ENCODE measurements around the gene NSD2. TPM values are rescaled to one million over a fixed set of nuclear protein-coding genes. Genes with fewer than 3 reads are reported as not detected.
A peak's percentile ranks its signal among the peaks of the same experiment; 100 is the strongest.
"Not testable (repeated sequence)": the region's sequence is repeated elsewhere in the genome, so short reads cannot be mapped to it uniquely, and the experiment has no call there.

Gene NSD2
- total RNA-seq, 1 experiment from 2014 or later: 69.0 TPM

DNA sequence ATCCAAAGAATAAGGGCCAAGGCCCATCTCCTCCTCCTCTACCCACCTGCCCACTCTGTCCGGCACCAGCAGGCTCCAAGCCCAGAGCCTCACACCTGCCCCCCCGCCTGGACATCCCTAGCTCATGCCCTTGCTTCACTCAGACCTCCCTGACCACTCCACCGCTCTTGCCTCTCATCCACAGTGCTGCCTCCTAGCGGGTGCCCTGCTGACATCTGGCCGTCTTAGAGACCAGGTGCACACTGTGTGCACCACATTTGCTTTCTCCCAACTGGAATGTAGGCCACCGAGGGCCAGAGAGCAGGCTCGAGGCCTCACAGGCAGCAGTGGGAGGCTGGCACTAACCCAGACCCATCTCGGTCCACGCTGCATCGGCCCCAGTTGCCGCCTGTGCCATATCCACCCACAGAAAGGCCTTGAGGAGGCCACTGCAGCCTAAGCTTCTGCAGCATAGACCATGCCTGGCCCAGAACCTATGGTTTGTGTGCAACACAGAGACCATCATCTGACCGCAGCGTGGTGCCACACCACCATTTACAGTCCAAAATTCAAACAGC, 28.8 kb upstream of the NSD2 start:
- no peak for DNase-seq
- H3K4me2 ChIP-seq (ENCODE audit: low read length): no peak overlapping the region
- no peak overlapping the region for H3K4me3 ChIP-seq (ENCODE audit: low read length)
- peaks cover 10% of the 10 kb centered on the region; the same call in 1 of the 2 replicates for H3K36me3 ChIP-seq (ENCODE audit: low read depth, low read length)
- ChIA-PET POLR2A (ENCODE audit: unreplicated experiment) (no interaction called here), CTCF (no interaction called here)
- H3K27ac ChIP-seq (ENCODE audit: low read length): no peak overlapping the region
- H3K9ac ChIP-seq (ENCODE audit: low read length): no peak overlapping the region
- no peaks in the 10 kb centered on the region for H3K9me3 ChIP-seq (ENCODE audit: low read length)
- 0 out of 2 replicates have a peak, but pooled peaks cover 4% of the 10 kb centered on the region for H3K4me1 ChIP-seq (ENCODE audit: insufficient read depth, low read length)
- H3K79me2 ChIP-seq (ENCODE audit: low read length): peaks cover 29% of the 10 kb centered on the region
- no peak overlapping the region for H2AFZ ChIP-seq (ENCODE audit: low read length)
- no peaks in the 10 kb centered on the region for H3K9me2 ChIP-seq (replicated peaks; ENCODE audit: low read length)
- H3F3A ChIP-seq (ENCODE audit: low read length, unreplicated experiment): no peaks in the 10 kb centered on the region
- no TSS peak for BruUV-seq (replicated peaks)
- H3K27me3 ChIP-seq (ENCODE audit: low read length): no peaks in the 10 kb centered on the region
- TF ChIP-seq, protein P1, sequence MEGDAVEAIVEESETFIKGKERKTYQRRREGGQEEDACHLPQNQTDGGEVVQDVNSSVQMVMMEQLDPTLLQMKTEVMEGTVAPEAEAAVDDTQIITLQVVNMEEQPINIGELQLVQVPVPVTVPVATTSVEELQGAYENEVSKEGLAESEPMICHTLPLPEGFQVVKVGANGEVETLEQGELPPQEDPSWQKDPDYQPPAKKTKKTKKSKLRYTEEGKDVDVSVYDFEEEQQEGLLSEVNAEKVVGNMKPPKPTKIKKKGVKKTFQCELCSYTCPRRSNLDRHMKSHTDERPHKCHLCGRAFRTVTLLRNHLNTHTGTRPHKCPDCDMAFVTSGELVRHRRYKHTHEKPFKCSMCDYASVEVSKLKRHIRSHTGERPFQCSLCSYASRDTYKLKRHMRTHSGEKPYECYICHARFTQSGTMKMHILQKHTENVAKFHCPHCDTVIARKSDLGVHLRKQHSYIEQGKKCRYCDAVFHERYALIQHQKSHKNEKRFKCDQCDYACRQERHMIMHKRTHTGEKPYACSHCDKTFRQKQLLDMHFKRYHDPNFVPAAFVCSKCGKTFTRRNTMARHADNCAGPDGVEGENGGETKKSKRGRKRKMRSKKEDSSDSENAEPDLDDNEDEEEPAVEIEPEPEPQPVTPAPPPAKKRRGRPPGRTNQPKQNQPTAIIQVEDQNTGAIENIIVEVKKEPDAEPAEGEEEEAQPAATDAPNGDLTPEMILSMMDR (conservative IDR thresholded peaks at IDR 0.05; ENCODE audit: low read depth, low read length): no peak
- TF ChIP-seq EZH2phosphoT487 (IDR thresholded peaks at IDR 0.05; ENCODE audit: borderline replicate concordance, low read length): no peak
- TF ChIP-seq EZH2 (IDR thresholded peaks at IDR 0.05; ENCODE audit: low read length, unreplicated experiment): no peak
- H4K20me1 ChIP-seq (ENCODE audit: low read length): 0 out of 2 replicates have a peak, but pooled peaks cover 6% of the 10 kb centered on the region
- ATAC-seq: no peak
- intact Hi-C loops (cut with micrococcal nuclease): no loop called here

DNA sequence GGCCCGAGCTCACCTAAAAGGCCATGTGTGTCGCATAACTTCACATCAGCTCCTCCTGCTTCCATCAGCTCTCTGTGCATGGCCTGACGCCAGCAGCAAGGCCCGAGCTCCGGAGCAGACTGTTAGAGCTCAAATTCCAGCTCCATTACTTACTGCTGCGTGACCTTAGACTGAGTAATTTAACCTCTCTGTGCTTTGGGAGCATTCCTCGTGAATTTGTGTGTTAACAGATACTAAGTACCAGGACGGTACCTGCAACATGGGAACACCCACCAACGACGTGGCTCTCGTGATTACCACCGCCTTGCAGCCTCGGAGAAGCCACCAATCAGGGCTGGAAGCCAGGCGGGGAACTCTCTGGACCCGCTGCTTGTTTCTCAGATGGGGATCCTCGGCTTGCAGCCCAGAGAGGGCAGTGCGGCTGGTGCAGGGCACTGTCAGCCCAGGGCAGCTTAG, 28.2 kb upstream of the NSD2 start:
- no TSS peak for BruUV-seq (replicated peaks)
- no peak overlapping the region for H2AFZ ChIP-seq (ENCODE audit: low read length)
- no peaks in the 10 kb centered on the region for H3F3A ChIP-seq (ENCODE audit: low read length, unreplicated experiment)
- peaks cover 10% of the 10 kb centered on the region; the same call in 1 of the 2 replicates for H3K36me3 ChIP-seq (ENCODE audit: low read depth, low read length)
- ATAC-seq (peak; percentile 77), DNase-seq (peak; percentile 47)
- no peaks in the 10 kb centered on the region for H3K9me2 ChIP-seq (replicated peaks; ENCODE audit: low read length)
- H3K27me3 ChIP-seq (ENCODE audit: low read length): no peaks in the 10 kb centered on the region
- H3K79me2 ChIP-seq (ENCODE audit: low read length): peaks cover 29% of the 10 kb centered on the region
- intact Hi-C loops (cut with micrococcal nuclease): no loop called here
- POLR2A ChIA-PET (ENCODE audit: unreplicated experiment): no interaction called here
- no peak overlapping the region for H3K9ac ChIP-seq (ENCODE audit: low read length)
- TF ChIP-seq EZH2phosphoT487 (IDR thresholded peaks at IDR 0.05; ENCODE audit: borderline replicate concordance, low read length) (no peak), EZH2 (IDR thresholded peaks at IDR 0.05; ENCODE audit: low read length, unreplicated experiment) (no peak)
- TF ChIP-seq, protein P1 (conservative IDR thresholded peaks at IDR 0.05; ENCODE audit: low read depth, low read length): no peak
- no peak overlapping the region for H3K4me3 ChIP-seq (ENCODE audit: low read length)
- CTCF ChIA-PET: no interaction called here
- H3K4me2 ChIP-seq (ENCODE audit: low read length): no peak overlapping the region
- H4K20me1 ChIP-seq (ENCODE audit: low read length): 0 out of 2 replicates have a peak, but pooled peaks cover 6% of the 10 kb centered on the region
- H3K4me1 ChIP-seq (ENCODE audit: insufficient read depth, low read length): 0 out of 2 replicates have a peak, but pooled peaks cover 4% of the 10 kb centered on the region
- H3K9me3 ChIP-seq (ENCODE audit: low read length): no peaks in the 10 kb centered on the region
- H3K27ac ChIP-seq (ENCODE audit: low read length): no peak overlapping the region

DNA sequence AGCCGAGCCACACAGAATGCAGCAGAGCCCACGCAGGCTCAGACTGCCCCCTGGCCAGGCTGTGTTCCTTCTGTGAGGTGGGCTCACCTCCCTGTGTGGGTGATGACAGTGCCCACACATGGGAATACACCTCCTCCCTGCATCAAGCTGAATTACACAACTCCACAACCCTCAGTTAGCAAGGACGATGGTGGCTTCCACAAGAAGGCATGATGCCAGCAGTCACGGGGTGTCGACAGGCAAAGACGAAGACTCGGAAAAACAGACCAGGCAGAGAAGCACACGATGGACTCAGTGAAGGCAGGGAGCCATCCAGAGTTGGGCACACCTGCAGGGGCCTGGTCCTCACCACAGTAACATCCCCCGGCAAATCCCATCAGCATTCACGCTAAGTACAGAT, 27.3 kb upstream of the NSD2 start:
- no peak overlapping the region for H3K9ac ChIP-seq (ENCODE audit: low read length)
- CTCF ChIA-PET: no interaction called here
- H3F3A ChIP-seq (ENCODE audit: low read length, unreplicated experiment): no peaks in the 10 kb centered on the region
- H3K27me3 ChIP-seq (ENCODE audit: low read length): no peaks in the 10 kb centered on the region
- no TSS peak for BruUV-seq (replicated peaks)
- no peaks in the 10 kb centered on the region for H3K9me2 ChIP-seq (replicated peaks; ENCODE audit: low read length)
- intact Hi-C loops (cut with micrococcal nuclease): no loop called here
- H3K36me3 ChIP-seq (ENCODE audit: low read depth, low read length): peaks cover 10% of the 10 kb centered on the region; the same call in 1 of the 2 replicates
- H2AFZ ChIP-seq (ENCODE audit: low read length): no peak overlapping the region
- H3K4me2 ChIP-seq (ENCODE audit: low read length): no peak overlapping the region
- POLR2A ChIA-PET (ENCODE audit: unreplicated experiment): no interaction called here
- DNase-seq (no peak), ATAC-seq (no peak)
- 0 out of 2 replicates have a peak, but pooled peaks cover 6% of the 10 kb centered on the region for H4K20me1 ChIP-seq (ENCODE audit: low read length)
- H3K79me2 ChIP-seq (ENCODE audit: low read length): peaks cover 31% of the 10 kb centered on the region
- H3K9me3 ChIP-seq (ENCODE audit: low read length): no peaks in the 10 kb centered on the region
- TF ChIP-seq, protein P1 (conservative IDR thresholded peaks at IDR 0.05; ENCODE audit: low read depth, low read length): no peak
- TF ChIP-seq EZH2 (IDR thresholded peaks at IDR 0.05; ENCODE audit: low read length, unreplicated experiment) (no peak), EZH2phosphoT487 (IDR thresholded peaks at IDR 0.05; ENCODE audit: borderline replicate concordance, low read length) (no peak)
- H3K4me1 ChIP-seq (ENCODE audit: insufficient read depth, low read length): 0 out of 2 replicates have a peak, but pooled peaks cover 4% of the 10 kb centered on the region
- H3K27ac ChIP-seq (ENCODE audit: low read length): no peak overlapping the region
- no peak overlapping the region for H3K4me3 ChIP-seq (ENCODE audit: low read length)

DNA sequence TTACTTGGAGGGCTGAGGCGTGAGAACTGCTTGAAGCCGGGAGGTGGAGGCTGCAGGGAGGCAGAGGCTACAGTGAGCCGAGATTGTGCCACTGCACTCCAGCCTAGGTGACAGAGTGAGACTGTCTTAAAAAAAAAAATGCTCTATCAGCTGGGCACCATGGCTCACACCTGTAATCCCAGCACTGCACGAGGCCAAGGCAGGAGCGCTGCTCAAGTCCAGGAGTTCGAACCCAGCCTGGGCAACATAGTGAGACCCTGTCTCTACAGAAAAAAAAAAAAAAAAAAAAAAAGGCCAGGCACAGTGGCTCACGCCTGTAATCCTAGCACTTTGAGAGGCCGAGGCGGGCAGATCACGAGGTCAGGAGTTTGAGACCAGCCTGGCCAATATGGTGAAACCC, 26.6 kb upstream of the NSD2 start:
- H4K20me1 ChIP-seq (ENCODE audit: low read length); CTCF ChIA-PET: not testable (repeated sequence)

More for the DNA sequence above, 26.6 kb upstream of the NSD2 start:
- H3K9me2 ChIP-seq (replicated peaks; ENCODE audit: low read length); POLR2A ChIA-PET (ENCODE audit: unreplicated experiment); H3K4me1 ChIP-seq (ENCODE audit: insufficient read depth, low read length); H2AFZ ChIP-seq (ENCODE audit: low read length); intact Hi-C loops (cut with micrococcal nuclease); H3K9ac ChIP-seq (ENCODE audit: low read length); H3K27me3 ChIP-seq (ENCODE audit: low read length); H3K36me3 ChIP-seq (ENCODE audit: low read depth, low read length); BruUV-seq (replicated peaks); DNase-seq; H3K4me3 ChIP-seq (ENCODE audit: low read length); ATAC-seq; H3K9me3 ChIP-seq (ENCODE audit: low read length); H3K4me2 ChIP-seq (ENCODE audit: low read length); H3K27ac ChIP-seq (ENCODE audit: low read length); H3F3A ChIP-seq (ENCODE audit: low read length, unreplicated experiment): not testable (repeated sequence)
- H3K79me2 ChIP-seq (ENCODE audit: low read length): peaks cover 37% of the 10 kb centered on the region
